B cell (primary cell): ENCODE results near the gene CDT1. TPM values are rescaled to one million over a fixed set of nuclear protein-coding genes. Genes with fewer than 3 reads are reported as not detected.

ENCODE experiments used
- ATAC-seq: fragments of 200-7000 bp; cut with Tn5 transposase; one replicate; pipeline ENCODE4 v1.10.0; 2021; ENCODE audit warnings: low read depth, mild to moderate bottlenecking, moderate number of reproducible peaks, moderate library complexity
- CTCF ChIA-PET: fragments of 350-600 bp; sonication (Branson Sonifier 250); formaldehyde crosslinking; loops from one replicate; lab custom pipeline; 2021; ENCODE audit warnings: antibody characterized with exemption, inconsistent platforms; lab: Charles Lee
- POLR2A ChIA-PET: fragments of 350-600 bp; sonication (Branson Sonifier 250); formaldehyde crosslinking; loops from one replicate; lab custom pipeline; 2021; ENCODE audit warnings: antibody characterized with exemption; lab: Charles Lee
- DNase-seq: peaks from one replicate; pipeline ENCODE4 v3.0.0; 2013
- H2AFZ ChIP-seq: 2 replicates; pipeline ENCODE4 v1.6.1; 2012; ENCODE audit warnings: mild to moderate bottlenecking, low read depth, low read length; ENCODE audit not compliant: insufficient read depth, poor library complexity, severe bottlenecking
- H3K27ac ChIP-seq, 2 donors: 1 replicate in 1 of 2; 2 replicates in 1 of 2; pipeline ENCODE4 v1.5.1; 2012 to 2013; ENCODE audit warnings: low read length in 2 of 2, mild to moderate bottlenecking in 2 of 2, moderate library complexity in 1 of 2
- H3K27me3 ChIP-seq, 4 experiments: fragments of 200-600 bp in 1 of 4; sonication (generic) in 1 of 4; replicated peaks in 1 of 4; 1 replicate in 2 of 4; 2 replicates in 2 of 4; pipeline versions ENCODE4 v1.6.1 to v1.7.0; 2013 to 2016; ENCODE audit warnings: low read length in 3 of 4, mild to moderate bottlenecking in 2 of 4, mixed read lengths in 1 of 4, moderate library complexity in 1 of 4; ENCODE audit not compliant: insufficient read depth in 4 of 4, control insufficient read depth in 3 of 4; ENCODE audit errors: control extremely low read depth in 1 of 4
- H3K36me3 ChIP-seq, 2 experiments: replicated peaks in 1 of 2; 1 replicate in 1 of 2; 2 replicates in 1 of 2; pipeline versions ENCODE4 v1.6.1 to v1.7.1; 2013; ENCODE audit warnings: low read length in 1 of 2; ENCODE audit not compliant: insufficient read depth in 2 of 2, control insufficient read depth in 1 of 2; ENCODE audit errors: control extremely low read depth in 1 of 2, extremely low read depth in 1 of 2
- H3K4me1 ChIP-seq, 2 donors: fragments of 200-600 bp in 1 of 2; sonication (generic) in 1 of 2; 1 replicate in 1 of 2; 2 replicates in 1 of 2; pipeline versions ENCODE4 v1.5.1 to v1.6.1; 2013 to 2017; ENCODE audit warnings: low read length in 2 of 2; ENCODE audit not compliant: control insufficient read depth in 2 of 2, insufficient read depth in 2 of 2
- H3K4me2 ChIP-seq: replicated peaks from 2 replicates; pipeline ENCODE3; 2012; ENCODE audit warnings: mild to moderate bottlenecking, low read depth, low read length; ENCODE audit not compliant: poor library complexity, severe bottlenecking
- H3K4me3 ChIP-seq, 5 experiments: fragments of 200-600 bp in 1 of 5; sonication (generic) in 1 of 5; 1 replicate in 3 of 5; 2 replicates in 2 of 5; pipeline versions ENCODE4 v1.5.1 to v1.7.0; 2011 to 2016; ENCODE audit warnings: low read length in 4 of 5, mild to moderate bottlenecking in 4 of 5, low read depth in 2 of 5, control low read depth in 1 of 5, moderate library complexity in 1 of 5; ENCODE audit not compliant: insufficient read depth in 1 of 5; ENCODE audit errors: control extremely low read depth in 1 of 5, extremely low read depth in 1 of 5
- H3K79me2 ChIP-seq: fragments of 200-600 bp; sonication (generic); one replicate; pipeline ENCODE4 v1.6.0; 2016; ENCODE audit warnings: low read length; ENCODE audit not compliant: control insufficient read depth, insufficient read depth
- H3K9ac ChIP-seq: fragments of 200-600 bp; sonication (generic); 2 replicates; pipeline ENCODE4 v1.6.1; 2017; ENCODE audit warnings: mild to moderate bottlenecking, low read length, moderate library complexity
- H3K9me3 ChIP-seq, 3 donors: one replicate each; pipeline versions ENCODE4 v1.6.1 to v1.7.1; 2013; ENCODE audit warnings: low read length in 2 of 3; ENCODE audit not compliant: control insufficient read depth in 2 of 3, insufficient read depth in 1 of 3; ENCODE audit errors: control extremely low read depth in 1 of 3
- H4K20me1 ChIP-seq: 2 replicates; pipeline ENCODE4 v1.6.0; 2012; ENCODE audit warnings: mild to moderate bottlenecking, low read length; ENCODE audit not compliant: insufficient read depth, control insufficient read depth, poor library complexity, severe bottlenecking
- H3K27ac Mint-ChIP-seq: one replicate; pipeline ENCODE4 v1.8.0; 2021; ENCODE audit warnings: mixed read lengths
- H3K27me3 Mint-ChIP-seq: one replicate; pipeline ENCODE4 v1.8.0; 2021; ENCODE audit warnings: mixed read lengths
- H3K4me1 Mint-ChIP-seq: one replicate; pipeline ENCODE4 v1.8.0; 2021; ENCODE audit warnings: mixed read lengths
- H3K4me3 Mint-ChIP-seq: one replicate; pipeline ENCODE4 v1.8.0; 2021; ENCODE audit warnings: mixed read lengths
- H3K9me3 Mint-ChIP-seq: one replicate; pipeline ENCODE4 v1.8.0; 2022; ENCODE audit warnings: mixed read lengths; ENCODE audit not compliant: insufficient read depth
- EZH2 ChIP-seq: IDR thresholded peaks from 2 replicates; pipeline ENCODE4 v1.6.1; 2012; ENCODE audit warnings: borderline replicate concordance, low read depth, mild to moderate bottlenecking, moderate library complexity, low read length; ENCODE audit not compliant: insufficient read depth, poor library complexity, severe bottlenecking
- WGBS: methylation state at CpG from one replicate; pipeline ENCODE4 v1.1.5; 2013; ENCODE audit warnings: missing lambda C conversion rate; ENCODE audit not compliant: insufficient coverage; 5-methylcytosine and 5-hydroxymethylcytosine counted together
- intact Hi-C: fragments of 100-400 bp; cut with micrococcal nuclease; formaldehyde crosslinking; loops from one replicate; pipeline ENCODE4 v1.10.0; 2022
- polyA plus RNA-seq: library from polyadenylated mRNA; depleted of rRNA; stranded (reverse); fragments of >200 nt; gene quantifications from 2 replicates; pipeline ENCODE4 v1.2.3, GENCODE V29; 2012
- total RNA-seq, 2 donors: library from RNA; stranded (reverse); fragments of 120-200 nt in 1 of 2; gene quantifications; 1 replicate in 1 of 2; 2 replicates in 1 of 2; pipeline versions ENCODE4 v1.2.3 to v1.2.4, GENCODE V29; 2013 to 2022
- TF ChIP-seq, protein P1 (sequence below): fragments of 200-600 bp; IDR thresholded peaks from one replicate; pipeline ENCODE4 v1.8.0; 2022; ENCODE audit warnings: antibody characterized with exemption, mild to moderate bottlenecking

Gene CDT1
- total and polyA plus RNA-seq, 2 donors (not counting 1 experiment from before 2014, with no cell fraction given): 0.27 to 0.36 TPM

DNA sequence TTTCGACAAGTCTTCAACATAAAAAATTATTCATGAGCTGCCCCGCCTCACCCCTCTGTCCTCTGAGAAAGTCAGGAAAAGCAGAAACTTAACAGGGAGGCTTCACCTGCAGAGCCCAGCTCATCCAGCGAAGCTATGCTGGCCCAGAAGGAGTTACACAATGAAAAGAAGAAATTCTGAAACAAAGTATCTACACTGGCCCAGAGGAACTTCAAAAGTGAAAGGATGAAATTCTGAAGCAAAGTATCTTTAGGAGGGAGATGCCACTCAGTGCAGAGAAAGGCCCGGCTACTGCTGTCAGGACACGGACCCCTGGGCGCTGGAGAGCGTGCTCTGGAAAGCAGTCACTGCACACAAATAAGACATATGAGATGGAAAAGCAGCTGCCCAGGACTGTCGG lies 51.6 kb downstream of the CDT1 start:
- Histone ChIP-seq H3K4me1 (peaks cover 30 to 36% of the 10 kb centered on the region in 2 donors), H4K20me1 (peaks cover 39% of the 10 kb centered on the region), H3K27ac (peak overlapping the region; percentile 41 to 84), H3K27me3 (no peaks in the 10 kb centered on the region), H3K9ac (no peak overlapping the region), H3K79me2 (peaks cover 33% of the 10 kb centered on the region), H3K4me3 (no peak overlapping the region), H3K9me3 (no peaks in the 10 kb centered on the region), H2AFZ (no peak overlapping the region), H3K4me2 (peak overlapping the region; percentile 77), H3K36me3 (peaks cover 0 to 12% of the 10 kb centered on the region in 2 experiments)
- intact Hi-C loops: no loop called here
- CTCF ChIA-PET: interaction anchor here (1.4 to 1.5 kb wide), 2 partner anchors 71 to 362 kb away, joined by 3 to 5 read pairs; partner anchors contain the start of gene ZNF778
- no peak for TF ChIP-seq EZH2
- DNase-seq (no peak), ATAC-seq (no peak)
- POLR2A ChIA-PET: no interaction called here
- Mint-ChIP-seq H3K27ac (peak overlapping the region; percentile 84), H3K4me1 (peaks cover 39% of the 10 kb centered on the region), H3K4me3 (peak overlapping the region; percentile 79), H3K9me3 (no peaks in the 10 kb centered on the region), H3K27me3 (no peaks in the 10 kb centered on the region)
- WGBS: 80% methylated on average over 2 of the region's 8 CpGs

DNA sequence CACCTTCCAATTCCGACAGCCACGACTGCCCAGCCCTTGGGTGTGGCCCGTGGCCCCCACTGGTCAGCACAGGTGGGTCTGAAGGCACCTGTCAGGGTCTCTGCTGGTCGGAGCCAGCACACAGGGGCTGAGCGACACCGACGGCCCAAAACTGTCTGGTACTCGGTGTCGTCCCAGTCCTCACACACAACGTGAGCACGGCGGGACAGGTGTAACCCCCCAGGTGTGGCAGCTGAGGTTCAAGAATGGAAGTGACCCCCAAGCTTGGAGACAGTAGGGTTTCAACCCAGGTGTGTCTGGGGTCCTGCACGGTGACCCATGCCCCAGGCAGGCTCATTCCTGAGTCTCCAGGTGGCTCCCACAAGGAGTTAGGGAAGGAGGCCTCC lies 52.1 kb downstream of the CDT1 start:
- no peak overlapping the region for H3K9ac ChIP-seq
- POLR2A ChIA-PET: no interaction called here
- peaks cover 38% of the 10 kb centered on the region for H4K20me1 ChIP-seq
- H3K9me3 ChIP-seq: no peaks in the 10 kb centered on the region
- H3K4me3 ChIP-seq: peak overlapping the region in 2 of 5 experiments; percentile 11 to 36
- H3K4me1 ChIP-seq: peaks cover 30 to 36% of the 10 kb centered on the region in 2 donors
- H3K9me3 Mint-ChIP-seq: no peaks in the 10 kb centered on the region
- peaks cover 0 to 15% of the 10 kb centered on the region in 2 experiments for H3K36me3 ChIP-seq
- H3K4me2 ChIP-seq: peak overlapping the region; percentile 77
- CTCF ChIA-PET: interaction anchor here (1.4 to 1.5 kb wide), 2 partner anchors 71 to 362 kb away, joined by 3 to 5 read pairs; partner anchors contain the start of gene ZNF778
- peaks cover 39% of the 10 kb centered on the region for H3K79me2 ChIP-seq
- WGBS: 91% methylated on average over 12 of the region's 13 CpGs
- peaks cover 39% of the 10 kb centered on the region for H3K4me1 Mint-ChIP-seq
- no peak overlapping the region for H2AFZ ChIP-seq
- ATAC-seq (no peak), DNase-seq (peak; percentile 39)
- H3K27me3 Mint-ChIP-seq: no peaks in the 10 kb centered on the region
- H3K27ac Mint-ChIP-seq: peak overlapping the region; percentile 56
- TF ChIP-seq, protein P1, sequence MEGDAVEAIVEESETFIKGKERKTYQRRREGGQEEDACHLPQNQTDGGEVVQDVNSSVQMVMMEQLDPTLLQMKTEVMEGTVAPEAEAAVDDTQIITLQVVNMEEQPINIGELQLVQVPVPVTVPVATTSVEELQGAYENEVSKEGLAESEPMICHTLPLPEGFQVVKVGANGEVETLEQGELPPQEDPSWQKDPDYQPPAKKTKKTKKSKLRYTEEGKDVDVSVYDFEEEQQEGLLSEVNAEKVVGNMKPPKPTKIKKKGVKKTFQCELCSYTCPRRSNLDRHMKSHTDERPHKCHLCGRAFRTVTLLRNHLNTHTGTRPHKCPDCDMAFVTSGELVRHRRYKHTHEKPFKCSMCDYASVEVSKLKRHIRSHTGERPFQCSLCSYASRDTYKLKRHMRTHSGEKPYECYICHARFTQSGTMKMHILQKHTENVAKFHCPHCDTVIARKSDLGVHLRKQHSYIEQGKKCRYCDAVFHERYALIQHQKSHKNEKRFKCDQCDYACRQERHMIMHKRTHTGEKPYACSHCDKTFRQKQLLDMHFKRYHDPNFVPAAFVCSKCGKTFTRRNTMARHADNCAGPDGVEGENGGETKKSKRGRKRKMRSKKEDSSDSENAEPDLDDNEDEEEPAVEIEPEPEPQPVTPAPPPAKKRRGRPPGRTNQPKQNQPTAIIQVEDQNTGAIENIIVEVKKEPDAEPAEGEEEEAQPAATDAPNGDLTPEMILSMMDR: no peak
- TF ChIP-seq EZH2: no peak
- H3K4me3 Mint-ChIP-seq: peak overlapping the region; percentile 67
- H3K27ac ChIP-seq: peak overlapping the region; percentile 41 to 84
- H3K27me3 ChIP-seq: no peaks in the 10 kb centered on the region
- intact Hi-C loops: loop anchor here (2.0 kb wide), 2 partner anchors 53 to 65 kb away; partner anchors contain the start of gene CDT1
